ENCODE data around the gene TCF7L2.

- TF ChIP-seq, protein P1, sequence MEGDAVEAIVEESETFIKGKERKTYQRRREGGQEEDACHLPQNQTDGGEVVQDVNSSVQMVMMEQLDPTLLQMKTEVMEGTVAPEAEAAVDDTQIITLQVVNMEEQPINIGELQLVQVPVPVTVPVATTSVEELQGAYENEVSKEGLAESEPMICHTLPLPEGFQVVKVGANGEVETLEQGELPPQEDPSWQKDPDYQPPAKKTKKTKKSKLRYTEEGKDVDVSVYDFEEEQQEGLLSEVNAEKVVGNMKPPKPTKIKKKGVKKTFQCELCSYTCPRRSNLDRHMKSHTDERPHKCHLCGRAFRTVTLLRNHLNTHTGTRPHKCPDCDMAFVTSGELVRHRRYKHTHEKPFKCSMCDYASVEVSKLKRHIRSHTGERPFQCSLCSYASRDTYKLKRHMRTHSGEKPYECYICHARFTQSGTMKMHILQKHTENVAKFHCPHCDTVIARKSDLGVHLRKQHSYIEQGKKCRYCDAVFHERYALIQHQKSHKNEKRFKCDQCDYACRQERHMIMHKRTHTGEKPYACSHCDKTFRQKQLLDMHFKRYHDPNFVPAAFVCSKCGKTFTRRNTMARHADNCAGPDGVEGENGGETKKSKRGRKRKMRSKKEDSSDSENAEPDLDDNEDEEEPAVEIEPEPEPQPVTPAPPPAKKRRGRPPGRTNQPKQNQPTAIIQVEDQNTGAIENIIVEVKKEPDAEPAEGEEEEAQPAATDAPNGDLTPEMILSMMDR (IDR thresholded peaks at IDR 0.05), result no peak
- no peak for TF ChIP-seq POLR2A (IDR thresholded peaks at IDR 0.05)
Observed at GRCh38 chr10:112991888-112992491, 41.9 kb downstream of the TCF7L2 start.
